AG09309 (cell line): ENCODE measurements around the gene PARP8.
A peak's percentile ranks its signal among the peaks of the same experiment; 100 is the strongest.
"Not testable (repeated sequence)": the region's sequence is repeated elsewhere in the genome, so short reads cannot be mapped to it uniquely, and the experiment has no call there.

ENCODE experiments used
- DNase-seq: peaks from one replicate; pipeline ENCODE4 v3.0.0-alpha.2; 2010; ENCODE audit warnings: low read depth
- H3K4me3 ChIP-seq: 2 replicates; pipeline ENCODE4 v1.5.1; 2011; ENCODE audit warnings: mild to moderate bottlenecking, low read depth, low read length, moderate library complexity; ENCODE audit not compliant: control insufficient read depth
- TF ChIP-seq, protein P1 (sequence below): IDR thresholded peaks from 2 replicates; pipeline ENCODE4 v1.5.1; 2011; ENCODE audit warnings: mild to moderate bottlenecking, low read depth, low read length, inconsistent platforms; ENCODE audit not compliant: insufficient read depth, control insufficient read depth; ENCODE audit errors: missing control alignments

Gene PARP8, protein sequence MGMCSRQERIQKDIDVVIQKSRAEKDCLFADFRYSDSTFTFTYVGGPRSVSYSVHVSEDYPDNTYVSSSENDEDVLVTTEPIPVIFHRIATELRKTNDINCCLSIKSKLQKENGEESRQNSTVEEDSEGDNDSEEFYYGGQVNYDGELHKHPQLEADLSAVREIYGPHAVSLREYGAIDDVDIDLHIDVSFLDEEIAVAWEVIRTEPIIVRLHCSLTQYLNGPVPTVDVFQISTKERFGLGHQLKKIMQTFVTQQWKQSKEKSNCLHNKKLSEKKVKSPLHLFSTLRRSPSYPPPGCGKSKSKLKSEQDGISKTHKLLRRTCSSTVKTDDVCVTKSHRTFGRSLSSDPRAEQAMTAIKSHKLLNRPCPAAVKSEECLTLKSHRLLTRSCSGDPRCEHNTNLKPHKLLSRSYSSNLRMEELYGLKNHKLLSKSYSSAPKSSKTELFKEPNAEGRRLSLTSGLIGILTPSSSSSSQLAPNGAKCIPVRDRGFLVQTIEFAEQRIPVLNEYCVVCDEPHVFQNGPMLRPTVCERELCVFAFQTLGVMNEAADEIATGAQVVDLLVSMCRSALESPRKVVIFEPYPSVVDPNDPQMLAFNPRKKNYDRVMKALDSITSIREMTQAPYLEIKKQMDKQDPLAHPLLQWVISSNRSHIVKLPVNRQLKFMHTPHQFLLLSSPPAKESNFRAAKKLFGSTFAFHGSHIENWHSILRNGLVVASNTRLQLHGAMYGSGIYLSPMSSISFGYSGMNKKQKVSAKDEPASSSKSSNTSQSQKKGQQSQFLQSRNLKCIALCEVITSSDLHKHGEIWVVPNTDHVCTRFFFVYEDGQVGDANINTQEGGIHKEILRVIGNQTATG

DNA sequence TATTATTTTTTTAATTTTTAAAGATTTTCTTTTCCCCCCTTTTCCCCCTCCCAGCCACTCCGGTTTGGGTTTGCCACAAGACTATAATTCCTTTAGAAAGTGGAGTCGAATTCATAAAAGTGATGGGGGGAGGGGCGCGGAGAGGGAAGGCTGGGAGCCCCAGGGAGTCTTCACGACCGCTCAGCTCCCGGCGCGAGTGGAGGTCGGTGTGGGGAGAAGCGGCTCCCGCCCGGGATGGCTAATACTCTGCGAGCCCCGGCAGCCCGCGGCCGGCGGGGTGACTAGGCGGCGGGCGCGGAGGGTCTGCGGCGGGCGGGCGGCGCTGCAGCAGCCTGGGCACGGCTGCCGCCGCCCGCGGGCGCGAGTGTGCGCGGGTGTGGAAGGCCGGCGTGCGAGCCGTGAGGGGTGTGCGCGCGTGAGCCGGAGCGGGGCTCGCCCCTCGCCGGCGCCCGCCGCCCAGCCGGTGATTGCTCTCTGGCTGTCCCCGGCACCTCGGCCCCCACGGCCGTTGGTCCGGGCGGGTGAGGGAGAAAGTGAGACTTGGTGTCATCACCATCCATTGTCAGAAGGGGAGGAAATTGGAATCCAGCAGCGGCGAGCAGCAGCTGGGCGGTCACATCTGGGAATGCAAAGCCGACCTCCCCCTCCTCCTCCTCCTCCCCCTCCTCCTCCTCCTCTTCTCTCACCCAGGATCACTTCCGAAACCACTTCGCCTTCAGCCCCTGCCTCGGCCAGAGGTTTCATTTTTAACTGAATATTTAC lies at the start of gene PARP8:
Gene PARP8 (plus strand): TSS at position 377 of the 762 bp plus-strand sequence. CDS start 459 bp downstream, outside the sequence.
- DNase-seq: no peak
- peak within 1 kb of the TSS; percentile 99 for H3K4me3 ChIP-seq
- TF ChIP-seq, protein P1, sequence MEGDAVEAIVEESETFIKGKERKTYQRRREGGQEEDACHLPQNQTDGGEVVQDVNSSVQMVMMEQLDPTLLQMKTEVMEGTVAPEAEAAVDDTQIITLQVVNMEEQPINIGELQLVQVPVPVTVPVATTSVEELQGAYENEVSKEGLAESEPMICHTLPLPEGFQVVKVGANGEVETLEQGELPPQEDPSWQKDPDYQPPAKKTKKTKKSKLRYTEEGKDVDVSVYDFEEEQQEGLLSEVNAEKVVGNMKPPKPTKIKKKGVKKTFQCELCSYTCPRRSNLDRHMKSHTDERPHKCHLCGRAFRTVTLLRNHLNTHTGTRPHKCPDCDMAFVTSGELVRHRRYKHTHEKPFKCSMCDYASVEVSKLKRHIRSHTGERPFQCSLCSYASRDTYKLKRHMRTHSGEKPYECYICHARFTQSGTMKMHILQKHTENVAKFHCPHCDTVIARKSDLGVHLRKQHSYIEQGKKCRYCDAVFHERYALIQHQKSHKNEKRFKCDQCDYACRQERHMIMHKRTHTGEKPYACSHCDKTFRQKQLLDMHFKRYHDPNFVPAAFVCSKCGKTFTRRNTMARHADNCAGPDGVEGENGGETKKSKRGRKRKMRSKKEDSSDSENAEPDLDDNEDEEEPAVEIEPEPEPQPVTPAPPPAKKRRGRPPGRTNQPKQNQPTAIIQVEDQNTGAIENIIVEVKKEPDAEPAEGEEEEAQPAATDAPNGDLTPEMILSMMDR: no peak

DNA sequence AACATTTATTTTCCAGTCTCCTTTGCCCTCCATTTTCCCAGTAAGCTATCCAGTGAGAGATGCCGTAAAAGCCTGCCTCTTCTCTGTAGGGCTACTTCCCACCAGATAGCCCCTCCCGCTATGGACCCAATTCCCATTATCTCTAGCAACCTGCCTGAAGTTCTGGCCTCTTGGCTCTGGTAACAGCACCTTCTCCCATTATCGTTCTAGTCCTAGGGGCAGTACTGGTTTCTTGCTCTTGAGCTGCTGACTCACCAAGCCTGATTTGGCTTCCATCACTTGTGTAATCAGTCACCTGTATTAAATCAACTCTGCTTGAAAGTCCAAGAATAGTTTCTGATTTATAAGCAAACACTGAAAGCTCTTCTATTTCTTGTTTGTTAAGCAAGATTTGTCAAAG lies 42.8 kb upstream of the PARP8 start:
- TF ChIP-seq, protein P1: no peak
- DNase-seq: no peak
- H3K4me3 ChIP-seq: no peak overlapping the region

DNA sequence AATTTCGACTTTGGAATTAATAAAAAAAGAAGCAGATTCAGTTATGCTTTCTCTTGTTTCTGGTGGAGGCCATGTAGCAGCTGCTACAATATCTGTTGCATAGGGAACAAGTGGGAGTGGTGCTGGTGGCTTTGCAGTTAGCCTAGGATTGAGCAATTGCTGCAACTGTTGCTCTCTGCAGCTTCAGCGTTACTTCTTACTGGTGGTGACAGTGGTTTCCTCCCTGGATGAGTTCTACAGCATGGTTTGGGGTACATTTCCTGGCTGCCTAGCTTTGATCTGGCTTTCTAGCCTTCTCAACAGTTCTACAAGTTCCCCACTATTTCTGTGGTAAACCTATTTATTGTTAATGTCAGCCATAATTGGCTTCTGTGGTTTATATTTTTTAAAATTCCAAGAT lies 31.6 kb upstream of the PARP8 start:
- H3K4me3 ChIP-seq, DNase-seq: not testable (repeated sequence)

DNA sequence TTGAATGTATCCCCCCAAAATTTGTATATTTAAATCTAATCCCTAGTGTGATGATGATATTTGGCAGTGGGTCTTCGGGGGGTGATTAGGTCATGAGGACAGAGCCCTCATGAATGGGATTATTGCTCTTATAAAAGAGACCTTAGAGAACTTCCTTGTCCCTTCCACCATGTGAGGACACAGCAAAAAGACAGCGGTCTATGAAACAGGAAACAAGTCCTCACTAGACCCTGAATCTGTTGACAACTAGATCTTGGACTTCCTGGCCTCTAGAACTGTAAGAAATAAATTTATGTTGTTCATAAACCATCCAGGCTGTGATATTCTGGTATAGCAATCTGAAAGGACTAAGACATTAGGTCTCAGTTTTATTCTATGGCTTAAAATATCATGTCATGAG lies 28.9 kb upstream of the PARP8 start:
- not testable (repeated sequence) for H3K4me3 ChIP-seq, DNase-seq

DNA sequence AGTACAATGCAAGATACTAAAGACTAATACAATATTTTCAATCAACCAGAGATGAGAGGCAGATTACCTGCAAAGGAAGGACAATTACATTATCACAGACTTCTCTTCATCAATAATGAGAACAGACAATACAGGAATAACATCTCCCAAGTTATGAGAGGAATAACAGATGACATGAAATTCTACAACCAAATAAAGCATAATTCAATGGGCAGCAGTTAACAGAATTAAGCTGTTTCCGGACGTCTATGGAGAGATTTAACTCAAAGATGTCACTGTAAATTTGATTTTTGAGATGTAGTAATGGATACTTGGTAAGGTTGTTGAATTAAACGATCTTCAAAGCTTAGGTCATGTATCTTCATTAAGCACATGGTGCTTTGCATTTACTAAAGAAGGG lies 19.8 kb upstream of the PARP8 start:
- no peak overlapping the region for H3K4me3 ChIP-seq
- TF ChIP-seq, protein P1: no peak
- no peak for DNase-seq

DNA sequence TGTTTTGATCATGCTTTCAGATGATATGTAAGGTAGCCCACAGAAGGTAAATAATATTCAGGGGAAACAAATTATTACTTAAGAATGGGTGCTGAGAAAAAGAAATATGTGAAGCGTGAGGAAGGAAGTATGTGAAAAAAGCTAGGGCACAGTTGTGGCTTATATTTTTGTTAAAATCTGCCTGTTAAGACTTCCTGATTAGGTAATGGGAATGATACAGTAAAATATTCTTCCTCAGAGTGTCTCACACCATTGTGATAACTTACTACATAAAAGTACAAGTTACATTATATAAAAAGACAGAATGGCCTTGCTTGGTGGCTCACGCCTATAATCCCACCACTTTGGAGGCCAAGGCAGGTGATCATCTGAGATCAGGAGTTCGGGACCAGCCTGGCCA lies 18.7 kb upstream of the PARP8 start:
- no peak for DNase-seq
- H3K4me3 ChIP-seq: no peak overlapping the region
- TF ChIP-seq, protein P1: no peak

DNA sequence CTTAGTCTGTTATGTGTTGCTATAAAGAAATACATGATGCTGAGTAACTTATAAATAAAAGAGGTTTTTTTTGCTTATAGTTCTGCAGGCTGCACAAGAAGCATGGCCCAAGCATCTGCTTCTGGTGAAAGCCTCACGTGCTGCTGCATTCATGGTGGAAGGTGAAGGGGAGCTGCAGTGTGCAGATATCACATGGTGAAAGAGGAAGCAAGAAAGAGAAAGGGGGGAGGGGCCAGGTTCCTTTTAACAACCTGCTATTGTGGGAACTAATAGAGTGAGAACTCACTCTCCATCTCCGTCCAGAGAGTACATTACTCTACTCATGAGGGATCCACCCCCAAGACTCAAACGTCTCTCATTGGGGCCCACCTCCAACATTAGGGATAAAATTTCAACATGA lies 12.5 kb upstream of the PARP8 start:
- DNase-seq: no peak
- H3K4me3 ChIP-seq: no peak overlapping the region
- TF ChIP-seq, protein P1: no peak
